CD14-positive monocyte (primary cell): ENCODE measurements around the gene C9. TPM values are rescaled to one million over a fixed set of nuclear protein-coding genes. Genes with fewer than 3 reads are reported as not detected.

ENCODE experiments used
- DNase-seq, 3 donors: peaks; one replicate each; pipeline ENCODE4 v3.0.0-alpha.2; 2011 to 2022
- H2AFZ ChIP-seq: 2 replicates; pipeline ENCODE4 v1.6.0; 2012; ENCODE audit warnings: mild to moderate bottlenecking, low read depth, low read length, inconsistent platforms; ENCODE audit not compliant: insufficient read depth, poor library complexity, severe bottlenecking
- H3K27ac ChIP-seq, 2 donors: 1 replicate in 1 of 2; 2 replicates in 1 of 2; pipeline ENCODE4 v1.5.1; 2012 to 2013; ENCODE audit warnings: low read length in 2 of 2, control low read depth in 1 of 2, inconsistent platforms in 1 of 2, low read depth in 1 of 2, mild to moderate bottlenecking in 1 of 2
- H3K27me3 ChIP-seq, 2 donors: one replicate each; pipeline versions ENCODE4 v1.6.0 to v1.6.1; 2011 to 2013; ENCODE audit warnings: low read length in 2 of 2; ENCODE audit not compliant: control insufficient read depth in 2 of 2, insufficient read depth in 2 of 2
- H3K36me3 ChIP-seq, 2 donors: replicated peaks in 1 of 2; 1 replicate in 1 of 2; 2 replicates in 1 of 2; pipeline versions ENCODE4 v1.5.1 to v1.6.1; 2012 to 2013; ENCODE audit warnings: low read length in 2 of 2, control low read depth in 1 of 2, inconsistent platforms in 1 of 2, mild to moderate bottlenecking in 1 of 2; ENCODE audit not compliant: insufficient read depth in 2 of 2, control insufficient read depth in 1 of 2
- H3K4me1 ChIP-seq, 2 donors: 1 replicate in 1 of 2; 2 replicates in 1 of 2; pipeline versions ENCODE4 v1.5.1 to v1.6.1; 2012 to 2013; ENCODE audit warnings: low read length in 2 of 2, control low read depth in 1 of 2, inconsistent platforms in 1 of 2, mild to moderate bottlenecking in 1 of 2, moderate library complexity in 1 of 2; ENCODE audit not compliant: insufficient read depth in 2 of 2, control insufficient read depth in 1 of 2
- H3K4me2 ChIP-seq: replicated peaks from 2 replicates; pipeline ENCODE3; 2012; ENCODE audit warnings: low read length, moderate library complexity, mild to moderate bottlenecking; ENCODE audit not compliant: poor library complexity, severe bottlenecking; ENCODE audit errors: extremely low read depth
- H3K4me3 ChIP-seq, 3 experiments: fragments of 200-600 bp in 1 of 3; sonication (generic) in 1 of 3; replicated peaks in 1 of 3; 1 replicate in 2 of 3; 2 replicates in 1 of 3; pipeline ENCODE4 v1.5.1; 2011 to 2013; ENCODE audit warnings: low read length in 3 of 3, mild to moderate bottlenecking in 3 of 3, control low read depth in 2 of 3, low read depth in 2 of 3, inconsistent platforms in 1 of 3, moderate library complexity in 1 of 3
- H3K79me2 ChIP-seq: 2 replicates; pipeline ENCODE4 v1.6.0; 2012; ENCODE audit warnings: mild to moderate bottlenecking, control low read depth, inconsistent platforms, low read length, moderate library complexity; ENCODE audit not compliant: insufficient read depth
- H3K9ac ChIP-seq: 2 replicates; pipeline ENCODE4 v1.6.0; 2017; ENCODE audit warnings: low read length, mild to moderate bottlenecking; ENCODE audit not compliant: insufficient read depth, poor library complexity, severe bottlenecking
- H3K9me3 ChIP-seq, 2 donors: replicated peaks in 1 of 2; 1 replicate in 1 of 2; 2 replicates in 1 of 2; pipeline versions ENCODE4 v1.5.1 to v1.6.1; 2012 to 2013; ENCODE audit warnings: low read length in 2 of 2, control low read depth in 1 of 2; ENCODE audit not compliant: control insufficient read depth in 1 of 2, insufficient read depth in 1 of 2
- H4K20me1 ChIP-seq: 2 replicates; pipeline ENCODE4 v1.6.0; 2012; ENCODE audit warnings: mild to moderate bottlenecking, low read length, control low read depth, moderate library complexity; ENCODE audit not compliant: insufficient read depth
- H3K27ac Mint-ChIP-seq, 7 donors: one replicate each; pipeline ENCODE4 v1.8.0; 2020; ENCODE audit warnings: mild to moderate bottlenecking in 7 of 7, mixed read lengths in 7 of 7, moderate library complexity in 6 of 7, inconsistent platforms in 2 of 7
- H3K27me3 Mint-ChIP-seq, 3 donors: one replicate each; pipeline ENCODE4 v1.8.0; 2021 to 2022; ENCODE audit warnings: low read depth in 3 of 3, mild to moderate bottlenecking in 3 of 3, mixed read lengths in 3 of 3, moderate library complexity in 3 of 3, inconsistent platforms in 1 of 3
- H3K36me3 Mint-ChIP-seq, 2 donors: one replicate each; pipeline ENCODE4 v1.8.0; 2020; ENCODE audit warnings: mixed read lengths in 2 of 2, inconsistent platforms in 1 of 2, mild to moderate bottlenecking in 1 of 2
- H3K4me1 Mint-ChIP-seq: one replicate; pipeline ENCODE4 v1.8.0; 2020; ENCODE audit warnings: mild to moderate bottlenecking, mixed read lengths
- H3K4me3 Mint-ChIP-seq, 2 donors: one replicate each; pipeline ENCODE4 v1.8.0; 2020; ENCODE audit warnings: mild to moderate bottlenecking in 2 of 2, mixed read lengths in 2 of 2, moderate library complexity in 1 of 2
- H3K9me3 Mint-ChIP-seq, 7 donors: one replicate each; pipeline ENCODE4 v1.8.0; 2020 to 2022; ENCODE audit warnings: mixed read lengths in 7 of 7, mild to moderate bottlenecking in 6 of 7, moderate library complexity in 6 of 7, inconsistent platforms in 2 of 7
- WGBS: methylation state at CpG from one replicate; pipeline ENCODE4 v1.1.5; 2013; ENCODE audit warnings: missing lambda C conversion rate; ENCODE audit not compliant: insufficient coverage; 5-methylcytosine and 5-hydroxymethylcytosine counted together
- intact Hi-C, 2 donors: fragments of 100-400 bp; cut with micrococcal nuclease; formaldehyde crosslinking; loops; one replicate each; pipeline versions ENCODE4 v1.15.0 to v1.15.1; 2023
- polyA plus RNA-seq, 3 donors: library from polyadenylated mRNA; depleted of rRNA in 1 of 3; unstranded in 2 of 3; stranded (reverse) in 1 of 3; fragments of 300-500 nt in 2 of 3; fragments of >200 nt in 1 of 3; fragmentation: Illumina TruSeq in 2 of 3; gene quantifications; 1 replicate in 2 of 3; 2 replicates in 1 of 3; pipeline ENCODE4 v1.2.3, GENCODE V29; 2012 to 2021
- TF ChIP-seq, protein P1 (sequence below): fragments of 200-600 bp; IDR thresholded peaks from one replicate; pipeline ENCODE4 v1.8.0; 2022; ENCODE audit warnings: antibody characterized with exemption, mild to moderate bottlenecking

Gene C9
- polyA plus RNA-seq, 3 donors = not detected

DNA sequence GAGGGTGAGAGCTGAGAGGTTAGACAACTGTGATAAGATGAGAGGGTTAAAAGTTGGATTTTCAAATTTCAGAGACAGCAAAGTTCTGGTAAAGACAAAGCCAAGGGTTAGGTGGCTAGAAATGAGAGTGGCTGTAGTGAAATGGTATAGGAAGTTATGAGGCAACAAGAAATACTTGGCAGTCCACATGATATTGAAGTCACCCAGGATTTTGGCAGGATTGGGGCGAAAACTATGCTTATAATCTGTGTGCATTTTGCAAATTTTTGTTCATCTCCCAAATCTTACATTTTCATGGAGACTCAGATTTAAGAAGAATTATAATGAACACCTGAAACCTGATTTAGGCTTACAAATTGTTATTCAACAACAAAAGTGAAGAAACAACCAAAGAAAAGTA is 35.6 kb downstream of the C9 start:
- peaks cover 1 to 6% (median 4%) of the 10 kb centered on the region in 3 donors for H3K27me3 Mint-ChIP-seq
- TF ChIP-seq, protein P1, sequence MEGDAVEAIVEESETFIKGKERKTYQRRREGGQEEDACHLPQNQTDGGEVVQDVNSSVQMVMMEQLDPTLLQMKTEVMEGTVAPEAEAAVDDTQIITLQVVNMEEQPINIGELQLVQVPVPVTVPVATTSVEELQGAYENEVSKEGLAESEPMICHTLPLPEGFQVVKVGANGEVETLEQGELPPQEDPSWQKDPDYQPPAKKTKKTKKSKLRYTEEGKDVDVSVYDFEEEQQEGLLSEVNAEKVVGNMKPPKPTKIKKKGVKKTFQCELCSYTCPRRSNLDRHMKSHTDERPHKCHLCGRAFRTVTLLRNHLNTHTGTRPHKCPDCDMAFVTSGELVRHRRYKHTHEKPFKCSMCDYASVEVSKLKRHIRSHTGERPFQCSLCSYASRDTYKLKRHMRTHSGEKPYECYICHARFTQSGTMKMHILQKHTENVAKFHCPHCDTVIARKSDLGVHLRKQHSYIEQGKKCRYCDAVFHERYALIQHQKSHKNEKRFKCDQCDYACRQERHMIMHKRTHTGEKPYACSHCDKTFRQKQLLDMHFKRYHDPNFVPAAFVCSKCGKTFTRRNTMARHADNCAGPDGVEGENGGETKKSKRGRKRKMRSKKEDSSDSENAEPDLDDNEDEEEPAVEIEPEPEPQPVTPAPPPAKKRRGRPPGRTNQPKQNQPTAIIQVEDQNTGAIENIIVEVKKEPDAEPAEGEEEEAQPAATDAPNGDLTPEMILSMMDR = no peak
- Histone ChIP-seq H3K9me3 (no peaks in the 10 kb centered on the region), H3K4me3 (no peak overlapping the region), H3K27ac (no peak overlapping the region), H3K4me1 (no peaks in the 10 kb centered on the region), H2AFZ (no peak overlapping the region), H3K36me3 (no peaks in the 10 kb centered on the region), H3K79me2 (no peaks in the 10 kb centered on the region), H4K20me1 (no peaks in the 10 kb centered on the region), H3K4me2 (no peak overlapping the region), H3K27me3 (no peaks in the 10 kb centered on the region), H3K9ac (no peak overlapping the region)
- no peak for DNase-seq
- 100% methylated on average over 1 of the region's 1 CpG for WGBS
- H3K36me3 Mint-ChIP-seq = no peaks in the 10 kb centered on the region
- H3K27ac Mint-ChIP-seq = no peak overlapping the region
- no peaks in the 10 kb centered on the region for H3K4me1 Mint-ChIP-seq
- no peak overlapping the region for H3K4me3 Mint-ChIP-seq
- intact Hi-C loops = no loop called here
- peaks cover 2 to 7% (median 4%) of the 10 kb centered on the region in 7 donors for H3K9me3 Mint-ChIP-seq

DNA sequence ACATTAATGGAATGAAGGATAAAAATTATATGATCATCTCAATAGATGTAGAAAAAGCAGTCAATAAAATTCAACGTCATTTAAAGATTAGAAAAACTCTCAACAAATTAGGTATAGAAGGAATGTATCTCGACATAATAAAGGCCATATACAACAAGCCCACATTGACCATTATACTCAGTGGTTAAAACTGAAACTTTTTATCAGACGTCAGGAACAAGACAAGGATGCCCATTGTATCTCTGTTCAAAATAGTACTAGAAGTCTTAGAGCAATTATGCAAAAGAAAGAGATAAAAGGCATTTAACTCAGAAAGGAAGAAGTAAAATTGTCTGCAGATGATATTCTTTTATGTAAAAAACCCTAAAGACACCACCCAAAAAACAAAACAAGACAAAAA is 40.8 kb downstream of the C9 start:
- TF ChIP-seq, protein P1 = no peak
- Mint-ChIP-seq H3K4me3 (no peak overlapping the region), H3K27ac (no peak overlapping the region), H3K36me3 (no peaks in the 10 kb centered on the region), H3K9me3 (peaks cover 0 to 8% (median 2%) of the 10 kb centered on the region in 7 donors), H3K4me1 (no peaks in the 10 kb centered on the region), H3K27me3 (peaks cover 2 to 4% (median 3%) of the 10 kb centered on the region in 3 donors)
- no peaks in the 10 kb centered on the region for H3K79me2 ChIP-seq
- H3K36me3 ChIP-seq = no peaks in the 10 kb centered on the region
- no peak overlapping the region for H3K4me2 ChIP-seq
- H3K4me3 ChIP-seq = no peak overlapping the region
- no CpG with 5 or more reads among the region's 3 CpGs for WGBS
- H3K27ac ChIP-seq = no peak overlapping the region
- H3K9ac ChIP-seq = no peak overlapping the region
- H3K4me1 ChIP-seq = no peaks in the 10 kb centered on the region
- no peak for DNase-seq
- no peaks in the 10 kb centered on the region for H3K27me3 ChIP-seq
- intact Hi-C loops = no loop called here
- no peaks in the 10 kb centered on the region for H4K20me1 ChIP-seq
- H3K9me3 ChIP-seq = peaks cover 3 to 8% of the 10 kb centered on the region in 2 donors
- H2AFZ ChIP-seq = no peak overlapping the region
